Small intestine (tissue), 7 donors: ENCODE results near the gene SIGLEC12. TPM values are rescaled to one million over a fixed set of nuclear protein-coding genes. Genes with fewer than 3 reads are reported as not detected.

ENCODE experiments used
- DNase-seq, 2 donors: peaks; one replicate each; pipeline versions ENCODE4 v3.0.0 to v3.0.0-alpha.2; 2013
- FAIRE-seq: peaks from 2 replicates; lab custom pipeline; 2012; peaks lifted over from hg19 to GRCh38; lab: Jason Lieb, UNC
- H3K27ac ChIP-seq, 3 donors: one replicate each; pipeline ENCODE4 v1.5.1; 2013; ENCODE audit warnings: low read length in 2 of 3, mild to moderate bottlenecking in 2 of 3, control low read depth in 1 of 3, inconsistent platforms in 1 of 3, low read depth in 1 of 3, moderate library complexity in 1 of 3
- H3K27me3 ChIP-seq, 3 donors: one replicate each; pipeline ENCODE4 v1.6.1; 2013; ENCODE audit warnings: low read length in 3 of 3, inconsistent platforms in 1 of 3; ENCODE audit not compliant: control insufficient read depth in 3 of 3, insufficient read depth in 3 of 3
- H3K36me3 ChIP-seq, 3 donors: one replicate each; pipeline ENCODE4 v1.6.1; 2013; ENCODE audit warnings: low read length in 3 of 3, inconsistent platforms in 1 of 3, low read depth in 1 of 3, mild to moderate bottlenecking in 1 of 3, moderate library complexity in 1 of 3; ENCODE audit not compliant: control insufficient read depth in 3 of 3, insufficient read depth in 2 of 3
- H3K4me1 ChIP-seq, 3 donors: one replicate each; pipeline ENCODE4 v1.6.1; 2013; ENCODE audit warnings: low read length in 2 of 3, inconsistent platforms in 1 of 3, low read depth in 1 of 3, mild to moderate bottlenecking in 1 of 3, moderate library complexity in 1 of 3; ENCODE audit not compliant: control insufficient read depth in 3 of 3, insufficient read depth in 2 of 3
- H3K4me3 ChIP-seq, 3 donors: one replicate each; pipeline ENCODE4 v1.5.1; 2013; ENCODE audit warnings: low read length in 3 of 3, control low read depth in 1 of 3, inconsistent platforms in 1 of 3, low read depth in 1 of 3, mild to moderate bottlenecking in 1 of 3, moderate library complexity in 1 of 3
- H3K9me3 ChIP-seq, 2 donors: one replicate each; pipeline ENCODE4 v1.6.1; 2013; ENCODE audit warnings: low read depth in 1 of 2, low read length in 1 of 2; ENCODE audit not compliant: control insufficient read depth in 2 of 2, insufficient read depth in 1 of 2
- WGBS, 3 donors: extraction: QIAGEN DNeasy Blood & Tissue Kit; methylation state at CpG; one replicate each; pipeline ENCODE4 v1.1.7; 2013; 5-methylcytosine and 5-hydroxymethylcytosine counted together
- polyA plus RNA-seq, 4 donors: library from polyadenylated mRNA; stranded (reverse) in 3 of 4; unstranded in 1 of 4; fragments of 200-250 nt in 3 of 4; fragments of 120-200 nt in 1 of 4; gene quantifications; one replicate each; pipeline versions ENCODE4 v1.2.1 to v1.2.3, GENCODE V29; 2013
- donor health status: healthy with polysubstance abuse.
- donor health status: control.
- donor health status: control.
- donor health status: Bipolar disorder and iron deficiency.
- donor health status: healthy.

SIGLEC12 gene
- polyA plus RNA-seq, 4 donors = 0.33 to 5.7 (median 2.0) TPM; not detected in 1

GRCh38 chr19:51529301-51529700 is 27.7 kb upstream of the SIGLEC12 start:
- Histone ChIP-seq H3K4me1 (no peaks in the 10 kb centered on the region), H3K4me3 (no peak overlapping the region), H3K27ac (no peak overlapping the region), H3K27me3 (peaks cover 0 to 9% (median 3%) of the 10 kb centered on the region in 3 donors), H3K9me3 (no peaks in the 10 kb centered on the region), H3K36me3 (no peaks in the 10 kb centered on the region)
- no peak for FAIRE-seq
- 61 to 82% (median 71%) methylated on average over 2 of the region's 2 CpGs for WGBS, 3 donors
- DNase-seq = no peak

- Histone ChIP-seq H3K9me3 (no peaks in the 10 kb centered on the region), H3K36me3 (no peaks in the 10 kb centered on the region), H3K27ac (no peak overlapping the region), H3K4me1 (no peaks in the 10 kb centered on the region), H3K27me3 (no peaks in the 10 kb centered on the region), H3K4me3 (no peak overlapping the region)
- FAIRE-seq (no peak), DNase-seq (no peak)
- WGBS, 3 donors = 39 to 45% (median 42%) methylated on average over 4 of the region's 4 CpGs
Measured at GRCh38 chr19:51525651-51526050, 24.1 kb upstream of the SIGLEC12 start.

GRCh38 chr19:51524666-51525264 is 23.2 kb upstream of the SIGLEC12 start:
- H3K27me3 ChIP-seq = peaks cover 0 to 2% (median 0%) of the 10 kb centered on the region in 3 donors
- no peak for FAIRE-seq
- H3K9me3 ChIP-seq = no peaks in the 10 kb centered on the region
- H3K36me3 ChIP-seq = no peaks in the 10 kb centered on the region
- WGBS, 3 donors = 64 to 77% (median 66%) methylated on average over 8 of the region's 8 CpGs
- no peaks in the 10 kb centered on the region for H3K4me1 ChIP-seq
- no peak overlapping the region for H3K27ac ChIP-seq
- DNase-seq = no peak
- H3K4me3 ChIP-seq = no peak overlapping the region

- Histone ChIP-seq H3K27me3 (peaks cover 0 to 2% (median 0%) of the 10 kb centered on the region in 3 donors), H3K27ac (no peak overlapping the region), H3K36me3 (no peaks in the 10 kb centered on the region), H3K4me3 (no peak overlapping the region), H3K4me1 (no peaks in the 10 kb centered on the region), H3K9me3 (peaks cover 0 to 5% of the 10 kb centered on the region in 2 donors)
- 56 to 59% (median 57%) methylated on average over 2 of the region's 2 CpGs for WGBS, 3 donors
- DNase-seq (no peak), FAIRE-seq (no peak)
Measured at GRCh38 chr19:51521781-51522180, 20.2 kb upstream of the SIGLEC12 start.

GRCh38 chr19:51521357-51521756 is 19.8 kb upstream of the SIGLEC12 start:
- Histone ChIP-seq H3K27ac (no peak overlapping the region), H3K4me3 (no peak overlapping the region), H3K9me3 (peaks cover 0 to 5% of the 10 kb centered on the region in 2 donors), H3K36me3 (no peaks in the 10 kb centered on the region), H3K4me1 (no peaks in the 10 kb centered on the region), H3K27me3 (peaks cover 0 to 2% (median 0%) of the 10 kb centered on the region in 3 donors)
- DNase-seq (peak in 1 of 2 donors; percentile 7), FAIRE-seq (no peak)
- 78 to 89% (median 85%) methylated on average over 2 of the region's 2 CpGs for WGBS, 3 donors

GRCh38 chr19:51520728-51521127 is 19.1 kb upstream of the SIGLEC12 start:
- 45 to 53% (median 47%) methylated on average over 2 of the region's 2 CpGs for WGBS, 3 donors
- H3K4me1 ChIP-seq = no peaks in the 10 kb centered on the region
- H3K4me3 ChIP-seq = no peak overlapping the region
- H3K27ac ChIP-seq = no peak overlapping the region
- H3K27me3 ChIP-seq = peaks cover 0 to 2% (median 0%) of the 10 kb centered on the region in 3 donors
- FAIRE-seq (no peak), DNase-seq (no peak)
- peaks cover 0 to 5% of the 10 kb centered on the region in 2 donors for H3K9me3 ChIP-seq
- no peaks in the 10 kb centered on the region for H3K36me3 ChIP-seq

- peak; percentile 83 to 84 for DNase-seq
- no peak overlapping the region for H3K4me3 ChIP-seq
- H3K27me3 ChIP-seq = peaks cover 0 to 7% (median under 1%) of the 10 kb centered on the region in 3 donors
- no peak for FAIRE-seq
- WGBS, 3 donors = 13 to 18% (median 17%) methylated on average over 3 of the region's 3 CpGs
- H3K27ac ChIP-seq = no peak overlapping the region
- peaks cover 0 to 5% of the 10 kb centered on the region in 2 donors for H3K9me3 ChIP-seq
- H3K36me3 ChIP-seq = no peaks in the 10 kb centered on the region
- no peaks in the 10 kb centered on the region for H3K4me1 ChIP-seq
Measured at GRCh38 chr19:51514866-51515481, 13.4 kb upstream of the SIGLEC12 start.

GRCh38 chr19:51513968-51514367 is 12.4 kb upstream of the SIGLEC12 start:
- WGBS, 3 donors = 11 to 39% (median 19%) methylated on average over 2 of the region's 2 CpGs
- Histone ChIP-seq H3K36me3 (no peaks in the 10 kb centered on the region), H3K9me3 (peaks cover 0 to 5% of the 10 kb centered on the region in 2 donors), H3K27ac (no peak overlapping the region), H3K27me3 (peaks cover 0 to 7% (median 0%) of the 10 kb centered on the region in 3 donors), H3K4me3 (no peak overlapping the region), H3K4me1 (no peaks in the 10 kb centered on the region)
- FAIRE-seq = no peak
- no peak for DNase-seq
